HFF-Myc (cell line): Measurements from ENCODE around the gene PTPN14.
A peak's percentile ranks its signal among the peaks of the same experiment; 100 is the strongest.
"Not testable (repeated sequence)": the region's sequence is repeated elsewhere in the genome, so short reads cannot be mapped to it uniquely, and the experiment has no call there.

Experiments used
- DNase-seq: peaks from one replicate; pipeline ENCODE4 v3.0.0-alpha.2; 2011; ENCODE audit warnings: low read depth; ENCODE audit errors: extremely low read depth
- H3K4me3 ChIP-seq: replicated peaks from 2 replicates; pipeline ENCODE4 v1.5.1; 2011; ENCODE audit warnings: low read depth, mild to moderate bottlenecking, control low read depth, low read length
- CTCF ChIP-seq: IDR thresholded peaks from 2 replicates; pipeline ENCODE4 v1.5.1; 2012; ENCODE audit warnings: mild to moderate bottlenecking, low read depth, low read length, control low read depth; ENCODE audit errors: missing control alignments

Gene PTPN14

GRCh38 chr1:214584805-214585766 lies 33.7 kb upstream of the PTPN14 start:
- DNase-seq = no peak
- TF ChIP-seq CTCF = peak; percentile 66
- H3K4me3 ChIP-seq = no peak overlapping the region

GRCh38 chr1:214583824-214584554 lies 32.6 kb upstream of the PTPN14 start:
- H3K4me3 ChIP-seq = no peak overlapping the region
- no peak for TF ChIP-seq CTCF
- no peak for DNase-seq

GRCh38 chr1:214583113-214583512 lies 31.7 kb upstream of the PTPN14 start:
- DNase-seq = no peak
- TF ChIP-seq CTCF = no peak
- no peak overlapping the region for H3K4me3 ChIP-seq

- TF ChIP-seq CTCF = no peak
- no peak overlapping the region for H3K4me3 ChIP-seq
- DNase-seq = no peak
Observed at GRCh38 chr1:214582289-214582891, 31.0 kb upstream of the PTPN14 start.

GRCh38 chr1:214581785-214582184 lies 30.4 kb upstream of the PTPN14 start:
- DNase-seq = peak; percentile 69
- TF ChIP-seq CTCF = no peak
- no peak overlapping the region for H3K4me3 ChIP-seq

- TF ChIP-seq CTCF = no peak
- H3K4me3 ChIP-seq = no peak overlapping the region
- DNase-seq = no peak
Observed at GRCh38 chr1:214579183-214579582, 27.8 kb upstream of the PTPN14 start.

- not testable (repeated sequence) for DNase-seq, H3K4me3 ChIP-seq
Observed at GRCh38 chr1:214576120-214576519, 24.7 kb upstream of the PTPN14 start.
